PC-3 (cell line): Measurements from ENCODE around the gene ARHGEF17. TPM values are rescaled to one million over a fixed set of nuclear protein-coding genes. Genes with fewer than 3 reads are reported as not detected.

Experiments used
- ATAC-seq: fragments of 200-7000 bp; cut with Tn5 transposase; 2 replicates; pipeline ENCODE4 v1.9.1; 2020; ENCODE audit warnings: mild to moderate bottlenecking, moderate library complexity
- BruUV-seq: library from RNA; stranded (reverse); fragments of 400-500 nt; replicated peaks from 2 replicates; lab custom pipeline; 2021; lab: Mats Ljungman, UMichigan
- CTCF ChIA-PET: fragments of 300-600 bp; sonication (Branson Sonifier 250); formaldehyde crosslinking; loops from one replicate; lab custom pipeline; 2022; ENCODE audit warnings: antibody characterized with exemption; lab: Charles Lee
- POLR2A ChIA-PET: fragments of 300-600 bp; sonication (Branson Sonifier 250); formaldehyde crosslinking; loops from one replicate; lab custom pipeline; 2022; ENCODE audit warnings: antibody characterized with exemption; ENCODE audit not compliant: unreplicated experiment; lab: Charles Lee
- DNase-seq: peaks from one replicate; pipeline ENCODE4 v3.0.0-alpha.2; 2015
- H2AFZ ChIP-seq: fragments of 300-600 bp; sonication (generic); 2 replicates; pipeline ENCODE4 v1.6.0; 2016; ENCODE audit warnings: antibody characterized with exemption, low read length
- H3F3A ChIP-seq: fragments of 300-600 bp; sonication (generic); one replicate; pipeline ENCODE4 v1.6.0; 2017; ENCODE audit warnings: antibody characterized with exemption, low read length, control low read depth, mild to moderate bottlenecking; ENCODE audit not compliant: unreplicated experiment
- H3K27ac ChIP-seq: fragments of 300-600 bp; sonication (generic); 2 replicates; pipeline ENCODE4 v1.5.1; 2016; ENCODE audit warnings: mild to moderate bottlenecking, low read length
- H3K27me3 ChIP-seq: fragments of 300-600 bp; sonication (generic); 2 replicates; pipeline ENCODE4 v1.6.1; 2016; ENCODE audit warnings: low read length, mixed read lengths
- H3K36me3 ChIP-seq: fragments of 300-600 bp; sonication (generic); 2 replicates; pipeline ENCODE4 v1.6.1; 2016; ENCODE audit warnings: low read depth, mixed run types, low read length, mixed read lengths
- H3K4me1 ChIP-seq: fragments of 300-600 bp; sonication (generic); 2 replicates; pipeline ENCODE4 v1.5.1; 2016; ENCODE audit warnings: low read length; ENCODE audit not compliant: insufficient read depth
- H3K4me2 ChIP-seq: fragments of 300-600 bp; sonication (generic); 2 replicates; pipeline ENCODE4 v1.6.0; 2016; ENCODE audit warnings: low read length
- H3K4me3 ChIP-seq: fragments of 300-600 bp; sonication (generic); 2 replicates; pipeline ENCODE4 v1.5.1; 2016; ENCODE audit warnings: mild to moderate bottlenecking, low read length, mixed read lengths
- H3K79me2 ChIP-seq: fragments of 300-600 bp; sonication (generic); 2 replicates; pipeline ENCODE4 v1.6.1; 2017; ENCODE audit warnings: low read length, mixed read lengths
- H3K9ac ChIP-seq: fragments of 300-600 bp; sonication (generic); 2 replicates; pipeline ENCODE4 v1.6.0; 2016; ENCODE audit warnings: mild to moderate bottlenecking, low read length
- H3K9me2 ChIP-seq: fragments of 300-600 bp; sonication (generic); replicated peaks from 2 replicates; pipeline ENCODE4 v1.6.1; 2016; ENCODE audit warnings: mixed run types, low read length, mixed read lengths
- H3K9me3 ChIP-seq: fragments of 300-600 bp; sonication (generic); 2 replicates; pipeline ENCODE4 v1.6.1; 2016; ENCODE audit warnings: low read length, mixed read lengths
- H4K20me1 ChIP-seq: fragments of 300-600 bp; sonication (generic); 2 replicates; pipeline ENCODE4 v1.6.1; 2016; ENCODE audit warnings: low read length, mixed read lengths
- CTCF ChIP-seq: fragments of 300-600 bp; sonication (generic); conservative IDR thresholded peaks from 2 replicates; pipeline ENCODE4 v1.5.1; 2017; ENCODE audit warnings: antibody characterized with exemption, low read depth, mild to moderate bottlenecking, low read length
- EZH2 ChIP-seq: fragments of 300-600 bp; sonication (generic); IDR thresholded peaks from one replicate; pipeline ENCODE4 v1.6.1; 2017; ENCODE audit warnings: antibody characterized with exemption, mild to moderate bottlenecking, low read length; ENCODE audit not compliant: unreplicated experiment
- EZH2phosphoT487 ChIP-seq: fragments of 300-600 bp; sonication (generic); IDR thresholded peaks from 2 replicates; pipeline ENCODE4 v1.6.1; 2018; ENCODE audit warnings: mild to moderate bottlenecking, antibody characterized with exemption, low read length, borderline replicate concordance
- intact Hi-C: fragments of 100-400 bp; cut with micrococcal nuclease; formaldehyde crosslinking; loops from 2 replicates; pipeline ENCODE4 v1.9.0; 2023
- total RNA-seq: library from RNA; depleted of rRNA; stranded (reverse); fragments of >200 nt; gene quantifications from 2 replicates; pipeline ENCODE4 v1.2.3, GENCODE V29; 2014

The ARHGEF17 gene
- total RNA-seq, 1 experiment from 2014 or later, result 6.2 TPM

GRCh38 chr11:73315293-73316020 lies 7.4 kb downstream of the ARHGEF17 start:
- no peaks in the 10 kb centered on the region for H3K27me3 ChIP-seq
- no peak overlapping the region for H3K9ac ChIP-seq
- H2AFZ ChIP-seq, result no peak overlapping the region
- DNase-seq (no peak), ATAC-seq (no peak)
- no peaks in the 10 kb centered on the region for H3K9me3 ChIP-seq
- H3K27ac ChIP-seq, result no peak overlapping the region
- intact Hi-C loops, result no loop called here
- H4K20me1 ChIP-seq, result no peaks in the 10 kb centered on the region
- no peak overlapping the region for H3K4me2 ChIP-seq
- POLR2A ChIA-PET, result no interaction called here
- H3K4me3 ChIP-seq, result no peak overlapping the region
- TF ChIP-seq EZH2, result no peak
- H3F3A ChIP-seq, result no peaks in the 10 kb centered on the region
- no TSS peak for BruUV-seq
- CTCF ChIA-PET, result interaction anchor here (1.7 kb wide), 1 partner anchor 36 kb away, joined by 4 read pairs; no protein-coding TSS in a partner anchor
- H3K36me3 ChIP-seq, result no peaks in the 10 kb centered on the region
- no peaks in the 10 kb centered on the region for H3K9me2 ChIP-seq
- H3K79me2 ChIP-seq, result no peaks in the 10 kb centered on the region
- no peaks in the 10 kb centered on the region for H3K4me1 ChIP-seq

GRCh38 chr11:73316422-73316821 lies 8.3 kb downstream of the ARHGEF17 start:
- BruUV-seq, result no TSS peak
- Histone ChIP-seq H4K20me1 (no peaks in the 10 kb centered on the region), H3K4me1 (no peaks in the 10 kb centered on the region), H3F3A (no peaks in the 10 kb centered on the region), H3K36me3 (no peaks in the 10 kb centered on the region), H3K9ac (no peak overlapping the region), H3K9me2 (no peaks in the 10 kb centered on the region), H3K27me3 (no peaks in the 10 kb centered on the region), H3K27ac (no peak overlapping the region), H3K4me2 (no peak overlapping the region), H3K79me2 (no peaks in the 10 kb centered on the region), H2AFZ (no peak overlapping the region), H3K4me3 (no peak overlapping the region), H3K9me3 (no peaks in the 10 kb centered on the region)
- POLR2A ChIA-PET, result no interaction called here
- ATAC-seq (no peak), DNase-seq (no peak)
- TF ChIP-seq CTCF (no peak), EZH2 (no peak), EZH2phosphoT487 (no peak)
- CTCF ChIA-PET, result interaction anchor here (0.5 to 1.7 kb wide), 2 partner anchors 19 to 35 kb away, joined by 4 to 5 read pairs; no protein-coding TSS in a partner anchor
- intact Hi-C loops, result no loop called here

- no peak for TF ChIP-seq EZH2phosphoT487
- no peak for TF ChIP-seq CTCF
- TF ChIP-seq EZH2, result no peak
- no peak overlapping the region for H2AFZ ChIP-seq
- H3K9me3 ChIP-seq, result no peaks in the 10 kb centered on the region
- CTCF ChIA-PET, result no interaction called here
- intact Hi-C loops, result no loop called here
- DNase-seq (no peak), ATAC-seq (no peak)
- H3K36me3 ChIP-seq, result no peaks in the 10 kb centered on the region
- H3K9me2 ChIP-seq, result no peaks in the 10 kb centered on the region
- no peaks in the 10 kb centered on the region for H3K4me1 ChIP-seq
- no peak overlapping the region for H3K9ac ChIP-seq
- no peaks in the 10 kb centered on the region for H3K79me2 ChIP-seq
- no peaks in the 10 kb centered on the region for H4K20me1 ChIP-seq
- no TSS peak for BruUV-seq
- POLR2A ChIA-PET, result no interaction called here
- no peaks in the 10 kb centered on the region for H3F3A ChIP-seq
- H3K27ac ChIP-seq, result no peak overlapping the region
- H3K27me3 ChIP-seq, result no peaks in the 10 kb centered on the region
- no peak overlapping the region for H3K4me3 ChIP-seq
- no peak overlapping the region for H3K4me2 ChIP-seq
Observed at GRCh38 chr11:73317373-73317772, 9.3 kb downstream of the ARHGEF17 start.
